Measurements from ENCODE around the gene PGBD5.

PGBD5 gene

DNA sequence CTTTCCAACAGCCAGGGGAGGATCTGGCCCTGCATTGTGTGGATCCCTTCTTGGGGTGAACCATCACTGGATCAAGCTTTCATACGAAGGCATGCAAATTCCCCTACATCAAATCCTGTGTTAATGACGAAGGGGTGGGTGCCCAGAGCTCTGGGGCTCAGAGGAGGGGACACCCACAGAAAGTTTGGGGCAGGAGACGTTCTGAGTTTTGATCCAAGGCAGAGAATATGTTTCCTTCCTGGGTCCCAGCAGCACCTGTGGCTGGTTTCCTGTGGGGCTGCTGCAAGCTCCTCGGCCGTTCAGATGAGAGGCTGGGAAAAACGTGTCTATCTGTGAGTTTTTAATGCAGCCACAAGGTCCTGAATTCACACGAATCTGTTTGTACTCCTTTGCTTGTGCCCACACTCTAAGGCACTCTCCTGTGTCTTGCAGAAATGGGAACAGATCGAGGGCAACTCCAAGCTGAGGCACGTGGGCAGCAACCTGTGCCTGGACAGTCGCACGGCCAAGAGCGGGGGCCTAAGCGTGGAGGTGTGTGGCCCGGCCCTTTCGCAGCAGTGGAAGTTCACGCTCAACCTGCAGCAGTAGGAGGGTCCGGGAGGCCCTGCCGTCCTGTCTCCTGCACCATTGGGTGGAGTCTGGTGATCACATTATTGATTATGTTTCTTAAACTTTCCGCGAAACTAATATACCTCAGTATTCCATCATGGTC is 147.1 kb downstream of the PGBD5 start:
- H3K4me3 ChIP-seq (ENCODE audit: insufficient read depth, low read depth, low read length, poor library complexity, severe bottlenecking) = no peak overlapping the region
- no peak for DNase-seq
- H3K36me3 ChIP-seq (ENCODE audit: control insufficient read depth, insufficient read depth, low read length) = peaks cover 7% of the 10 kb centered on the region
- H3K27ac ChIP-seq (ENCODE audit: insufficient read depth, low read length, poor library complexity, severe bottlenecking) = no peak overlapping the region
- H3K27me3 ChIP-seq (replicated peaks; ENCODE audit: control insufficient read depth, insufficient read depth, low read length, poor library complexity, severe bottlenecking) = no peaks in the 10 kb centered on the region
- H3K4me1 ChIP-seq (ENCODE audit: control insufficient read depth, insufficient read depth, low read length, poor library complexity, severe bottlenecking) = no peaks in the 10 kb centered on the region
- H3K9me3 ChIP-seq (ENCODE audit: control insufficient read depth, low read length) = no peaks in the 10 kb centered on the region

DNA sequence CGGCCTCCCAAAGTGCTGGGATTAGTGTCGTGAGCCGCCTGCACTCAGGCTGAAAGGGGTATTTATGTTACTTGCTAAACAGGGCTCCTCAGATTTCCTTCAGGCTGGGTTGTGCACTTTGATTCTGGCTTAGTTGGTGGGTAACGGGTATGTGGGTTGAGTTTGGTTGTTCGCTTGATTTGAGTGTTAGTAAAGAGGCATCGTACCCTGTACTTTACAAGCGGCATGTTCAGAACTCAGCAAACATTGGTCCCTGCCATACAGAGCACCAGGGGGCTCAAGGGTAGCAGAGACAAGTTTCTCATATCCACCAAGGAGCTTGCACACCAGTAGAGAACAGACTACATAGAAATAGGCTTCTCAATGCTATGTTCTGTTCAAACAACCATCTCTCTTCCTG is 147.8 kb downstream of the PGBD5 start:
- H3K4me1 ChIP-seq (ENCODE audit: control insufficient read depth, insufficient read depth, low read length, poor library complexity, severe bottlenecking) = no peaks in the 10 kb centered on the region
- H3K9me3 ChIP-seq (ENCODE audit: control insufficient read depth, low read length) = no peaks in the 10 kb centered on the region
- H3K27ac ChIP-seq (ENCODE audit: insufficient read depth, low read length, poor library complexity, severe bottlenecking) = no peak overlapping the region
- H3K27me3 ChIP-seq (replicated peaks; ENCODE audit: control insufficient read depth, insufficient read depth, low read length, poor library complexity, severe bottlenecking) = no peaks in the 10 kb centered on the region
- H3K4me3 ChIP-seq (ENCODE audit: insufficient read depth, low read depth, low read length, poor library complexity, severe bottlenecking) = no peak overlapping the region
- DNase-seq = no peak
- peaks cover 7% of the 10 kb centered on the region for H3K36me3 ChIP-seq (ENCODE audit: control insufficient read depth, insufficient read depth, low read length)

DNA sequence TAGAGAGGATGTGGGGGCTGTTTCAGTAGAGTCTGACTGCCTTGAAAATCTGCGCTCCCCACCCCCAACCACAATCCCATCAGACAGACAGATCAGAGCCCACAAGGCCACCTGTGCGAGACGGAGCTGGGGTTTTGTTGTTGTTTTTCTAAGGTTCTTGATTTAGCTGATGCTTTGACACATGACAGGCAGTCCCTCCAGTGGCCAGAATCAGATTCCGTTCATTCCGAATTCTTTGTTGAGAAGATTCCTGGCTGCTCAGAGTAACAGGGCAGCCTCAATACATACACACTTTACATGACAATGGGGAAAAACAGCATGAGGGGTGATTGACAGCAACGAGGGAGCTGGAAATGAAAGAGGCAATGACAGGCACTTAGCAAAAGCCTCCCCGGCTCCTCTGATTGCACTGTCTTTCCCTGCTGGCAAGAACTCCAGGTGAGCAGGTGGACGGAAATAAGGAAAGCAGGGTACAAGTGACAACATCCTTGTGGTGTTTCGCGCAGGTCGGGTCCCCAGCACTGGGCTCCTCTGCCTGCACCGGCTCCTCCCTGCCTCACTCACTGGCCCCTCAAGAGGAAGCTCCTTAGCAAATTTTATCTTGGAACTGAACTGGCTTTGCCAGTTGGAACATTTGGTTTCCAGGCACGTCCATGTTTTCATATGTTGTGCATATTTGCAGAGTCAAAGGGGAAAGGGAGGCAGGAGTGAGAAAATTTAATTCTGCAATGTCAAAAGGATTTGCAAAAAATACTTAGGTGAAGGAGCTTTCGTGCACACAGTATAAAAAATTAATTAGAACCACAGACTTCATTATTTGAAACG is 148.7 kb downstream of the PGBD5 start:
- Histone ChIP-seq H3K4me3 (ENCODE audit: insufficient read depth, low read depth, low read length, poor library complexity, severe bottlenecking) (no peak overlapping the region), H3K4me1 (ENCODE audit: control insufficient read depth, insufficient read depth, low read length, poor library complexity, severe bottlenecking) (no peaks in the 10 kb centered on the region), H3K9me3 (ENCODE audit: control insufficient read depth, low read length) (no peaks in the 10 kb centered on the region), H3K27ac (ENCODE audit: insufficient read depth, low read length, poor library complexity, severe bottlenecking) (no peak overlapping the region), H3K36me3 (ENCODE audit: control insufficient read depth, insufficient read depth, low read length) (peaks cover 7% of the 10 kb centered on the region), H3K27me3 (replicated peaks; ENCODE audit: control insufficient read depth, insufficient read depth, low read length, poor library complexity, severe bottlenecking) (no peaks in the 10 kb centered on the region)
- no peak for DNase-seq

DNA sequence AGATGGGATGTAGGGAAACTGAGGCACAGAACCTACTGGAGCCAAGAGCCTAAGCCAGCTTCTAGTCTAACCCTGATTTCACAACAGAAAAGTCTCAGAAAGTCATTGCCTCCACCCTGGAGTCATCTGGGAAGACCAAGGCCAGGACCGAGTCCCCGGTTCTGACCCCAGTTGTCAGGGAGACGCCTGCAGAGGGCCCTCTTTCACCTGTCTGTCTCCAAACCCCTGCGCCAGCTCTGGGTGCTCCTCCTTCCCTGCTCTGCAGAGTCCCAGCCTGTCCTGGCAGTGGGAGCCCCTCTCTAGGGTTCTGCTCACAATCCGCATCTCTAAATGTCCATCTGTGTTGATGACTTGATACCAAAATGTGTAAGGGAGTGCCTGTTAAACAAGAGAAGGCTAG is 149.7 kb downstream of the PGBD5 start:
- Histone ChIP-seq H3K4me3 (ENCODE audit: insufficient read depth, low read depth, low read length, poor library complexity, severe bottlenecking) (no peak overlapping the region), H3K9me3 (ENCODE audit: control insufficient read depth, low read length) (no peaks in the 10 kb centered on the region), H3K27me3 (replicated peaks; ENCODE audit: control insufficient read depth, insufficient read depth, low read length, poor library complexity, severe bottlenecking) (no peaks in the 10 kb centered on the region), H3K4me1 (ENCODE audit: control insufficient read depth, insufficient read depth, low read length, poor library complexity, severe bottlenecking) (no peaks in the 10 kb centered on the region), H3K36me3 (ENCODE audit: control insufficient read depth, insufficient read depth, low read length) (peaks cover 7% of the 10 kb centered on the region), H3K27ac (ENCODE audit: insufficient read depth, low read length, poor library complexity, severe bottlenecking) (no peak overlapping the region)
- DNase-seq = no peak

DNA sequence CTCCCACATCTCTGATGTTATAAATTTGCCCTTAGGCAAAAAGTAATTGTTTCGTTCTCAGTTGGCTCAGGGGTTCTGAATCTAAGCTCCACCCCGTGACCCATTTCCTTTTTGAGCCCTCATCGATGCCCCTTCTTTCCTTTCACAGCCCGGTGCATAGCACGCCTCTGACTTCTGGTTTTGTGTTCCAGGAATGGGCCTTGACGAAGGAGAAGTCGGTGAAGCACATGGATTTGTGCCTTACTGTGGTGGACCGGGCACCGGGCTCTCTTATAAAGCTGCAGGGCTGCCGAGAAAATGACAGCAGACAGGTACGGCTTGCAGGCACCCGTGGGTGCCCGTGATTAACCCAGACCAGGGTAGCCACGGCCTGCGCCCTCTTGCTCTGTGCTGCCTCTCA is 151.9 kb downstream of the PGBD5 start:
- Histone ChIP-seq H3K9me3 (ENCODE audit: control insufficient read depth, low read length) (no peaks in the 10 kb centered on the region), H3K4me3 (ENCODE audit: insufficient read depth, low read depth, low read length, poor library complexity, severe bottlenecking) (no peak overlapping the region), H3K36me3 (ENCODE audit: control insufficient read depth, insufficient read depth, low read length) (peaks cover 7% of the 10 kb centered on the region), H3K27me3 (replicated peaks; ENCODE audit: control insufficient read depth, insufficient read depth, low read length, poor library complexity, severe bottlenecking) (no peaks in the 10 kb centered on the region), H3K27ac (ENCODE audit: insufficient read depth, low read length, poor library complexity, severe bottlenecking) (no peak overlapping the region), H3K4me1 (ENCODE audit: control insufficient read depth, insufficient read depth, low read length, poor library complexity, severe bottlenecking) (peaks cover 7% of the 10 kb centered on the region)
- no peak for DNase-seq

DNA sequence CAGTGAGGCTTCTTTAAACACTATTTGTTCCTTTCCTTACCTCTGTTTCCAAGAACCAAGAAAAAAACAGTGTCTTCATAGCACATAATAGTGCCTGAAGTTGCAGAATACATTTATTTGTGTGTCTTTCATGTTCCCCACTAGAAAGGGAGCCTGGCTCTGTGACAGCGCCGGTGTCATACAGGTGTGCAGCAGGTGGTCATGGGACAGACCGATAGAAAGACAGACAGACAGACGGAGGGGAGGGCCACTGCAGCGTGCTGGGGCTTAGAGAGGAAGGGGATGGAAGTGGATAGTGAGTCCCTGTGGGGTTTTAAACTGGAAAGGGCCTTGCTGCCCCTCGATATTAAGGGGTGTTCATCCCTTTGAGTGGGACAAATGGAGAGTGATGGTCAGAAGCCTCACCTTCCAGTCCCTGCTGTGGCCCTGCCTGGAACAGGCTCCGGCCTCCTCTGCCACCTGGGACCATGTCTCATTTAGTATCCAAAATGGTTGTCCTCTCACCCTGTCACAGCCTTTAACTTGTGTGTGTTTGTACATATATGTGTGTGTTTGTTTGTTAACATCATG is 152.9 kb downstream of the PGBD5 start:
- Histone ChIP-seq H3K4me3 (ENCODE audit: insufficient read depth, low read depth, low read length, poor library complexity, severe bottlenecking) (no peak overlapping the region), H3K36me3 (ENCODE audit: control insufficient read depth, insufficient read depth, low read length) (peaks cover 7% of the 10 kb centered on the region), H3K9me3 (ENCODE audit: control insufficient read depth, low read length) (no peaks in the 10 kb centered on the region), H3K4me1 (ENCODE audit: control insufficient read depth, insufficient read depth, low read length, poor library complexity, severe bottlenecking) (peaks cover 7% of the 10 kb centered on the region), H3K27ac (ENCODE audit: insufficient read depth, low read length, poor library complexity, severe bottlenecking) (no peak overlapping the region), H3K27me3 (replicated peaks; ENCODE audit: control insufficient read depth, insufficient read depth, low read length, poor library complexity, severe bottlenecking) (no peaks in the 10 kb centered on the region)
- DNase-seq = no peak

DNA sequence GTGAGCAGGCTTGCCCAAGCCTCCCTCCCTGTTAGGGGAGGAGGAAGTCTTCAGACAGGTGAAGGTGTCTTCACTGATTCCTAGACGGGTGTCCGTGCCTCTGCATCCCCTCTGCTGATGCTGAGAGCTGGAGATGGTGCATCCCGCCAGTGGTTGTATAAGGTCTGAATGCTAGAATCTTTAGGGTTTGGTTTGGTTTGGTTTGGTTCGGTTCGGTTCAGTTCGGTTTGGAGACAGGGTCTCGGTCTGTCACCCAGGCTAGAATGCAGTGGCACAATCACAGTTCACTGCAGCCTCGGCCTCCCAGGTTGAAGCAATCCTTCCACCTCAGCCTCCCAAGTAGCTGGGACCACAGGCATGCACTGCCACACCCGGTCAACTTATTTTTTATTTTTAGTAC is 153.6 kb downstream of the PGBD5 start:
- Histone ChIP-seq H3K4me1 (ENCODE audit: control insufficient read depth, insufficient read depth, low read length, poor library complexity, severe bottlenecking) (peaks cover 7% of the 10 kb centered on the region), H3K27me3 (replicated peaks; ENCODE audit: control insufficient read depth, insufficient read depth, low read length, poor library complexity, severe bottlenecking) (no peaks in the 10 kb centered on the region), H3K4me3 (ENCODE audit: insufficient read depth, low read depth, low read length, poor library complexity, severe bottlenecking) (no peak overlapping the region), H3K36me3 (ENCODE audit: control insufficient read depth, insufficient read depth, low read length) (peaks cover 9% of the 10 kb centered on the region), H3K27ac (ENCODE audit: insufficient read depth, low read length, poor library complexity, severe bottlenecking) (no peak overlapping the region), H3K9me3 (ENCODE audit: control insufficient read depth, low read length) (no peaks in the 10 kb centered on the region)
- no peak for DNase-seq

DNA sequence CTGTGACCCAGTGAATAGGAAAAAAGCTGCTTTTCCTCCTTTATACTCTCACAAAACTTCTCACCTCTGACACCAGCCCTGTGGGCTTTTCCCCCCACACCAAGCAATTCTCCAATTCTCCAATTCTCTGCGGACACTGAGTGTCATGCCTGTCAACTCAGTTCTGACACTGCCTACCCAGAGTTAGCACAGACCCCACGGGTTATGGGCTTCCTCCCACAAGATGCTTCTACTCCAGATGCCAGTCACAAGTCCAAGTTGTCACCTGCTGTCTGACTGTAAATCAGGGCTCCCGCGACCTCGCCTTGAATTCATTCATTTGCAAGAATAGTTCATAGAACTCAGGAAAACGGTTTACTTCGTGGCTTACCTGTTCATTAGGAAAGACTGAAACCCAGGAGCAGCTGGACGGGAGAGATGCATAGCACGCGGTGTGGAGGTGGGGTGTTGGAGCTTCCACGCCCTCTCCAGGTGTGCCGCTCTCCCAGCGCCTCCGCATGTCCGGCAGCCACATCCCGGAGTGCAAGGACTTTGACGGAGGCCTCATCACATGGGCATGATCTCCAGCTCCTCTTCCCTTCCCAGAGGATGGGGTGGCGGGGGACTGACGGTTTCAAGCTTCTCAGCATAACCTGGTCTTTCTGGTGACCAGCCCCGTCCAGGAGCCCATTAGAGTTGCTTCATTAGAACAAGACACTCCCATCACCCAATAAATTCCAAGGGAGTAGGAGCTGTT is 154.7 kb downstream of the PGBD5 start:
- Histone ChIP-seq H3K27ac (ENCODE audit: insufficient read depth, low read length, poor library complexity, severe bottlenecking) (no peak overlapping the region), H3K4me3 (ENCODE audit: insufficient read depth, low read depth, low read length, poor library complexity, severe bottlenecking) (no peak overlapping the region), H3K27me3 (replicated peaks; ENCODE audit: control insufficient read depth, insufficient read depth, low read length, poor library complexity, severe bottlenecking) (no peaks in the 10 kb centered on the region), H3K36me3 (ENCODE audit: control insufficient read depth, insufficient read depth, low read length) (peaks cover 14% of the 10 kb centered on the region), H3K9me3 (ENCODE audit: control insufficient read depth, low read length) (no peaks in the 10 kb centered on the region), H3K4me1 (ENCODE audit: control insufficient read depth, insufficient read depth, low read length, poor library complexity, severe bottlenecking) (peaks cover 7% of the 10 kb centered on the region)
- DNase-seq = no peak

DNA sequence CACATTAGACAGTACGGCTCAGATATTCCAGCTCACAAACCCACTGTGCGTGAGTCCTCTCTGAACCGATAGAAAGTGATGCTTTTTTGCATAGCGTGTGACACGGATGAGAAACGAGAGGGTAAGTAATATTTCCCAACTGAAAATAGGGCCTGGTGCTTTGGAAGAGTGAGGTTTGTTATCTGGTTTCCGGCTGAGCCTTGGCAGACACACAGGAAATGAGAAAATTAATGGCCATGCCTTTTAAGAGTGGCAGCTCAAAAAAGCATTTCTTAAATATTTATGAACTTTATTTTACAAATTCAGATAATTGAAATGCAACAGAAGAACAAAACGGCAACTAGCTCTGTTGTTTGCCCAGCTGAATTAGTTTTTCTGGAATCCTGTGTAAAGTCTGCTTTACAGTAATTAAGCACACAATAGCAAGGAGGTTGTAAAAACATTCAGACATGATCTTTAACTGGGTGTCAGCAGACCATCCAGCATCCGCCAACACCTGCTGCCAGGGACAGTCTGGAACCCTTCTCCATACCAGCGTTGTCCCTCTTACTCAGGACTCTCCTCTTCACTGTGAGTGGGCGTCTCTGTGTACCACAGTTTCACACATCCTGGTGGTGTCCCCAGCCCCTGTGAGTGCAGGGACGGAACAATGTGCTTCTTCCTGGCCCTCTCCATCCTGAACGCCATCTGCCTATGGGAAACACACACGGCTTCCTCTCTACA is 155.4 kb downstream of the PGBD5 start:
- no peaks in the 10 kb centered on the region for H3K27me3 ChIP-seq (replicated peaks; ENCODE audit: control insufficient read depth, insufficient read depth, low read length, poor library complexity, severe bottlenecking)
- H3K27ac ChIP-seq (ENCODE audit: insufficient read depth, low read length, poor library complexity, severe bottlenecking) = no peak overlapping the region
- no peaks in the 10 kb centered on the region for H3K9me3 ChIP-seq (ENCODE audit: control insufficient read depth, low read length)
- no peak overlapping the region for H3K4me3 ChIP-seq (ENCODE audit: insufficient read depth, low read depth, low read length, poor library complexity, severe bottlenecking)
- peaks cover 14% of the 10 kb centered on the region for H3K36me3 ChIP-seq (ENCODE audit: control insufficient read depth, insufficient read depth, low read length)
- H3K4me1 ChIP-seq (ENCODE audit: control insufficient read depth, insufficient read depth, low read length, poor library complexity, severe bottlenecking) = peaks cover 7% of the 10 kb centered on the region
- DNase-seq = no peak

All from effector memory CD4-positive, alpha-beta T cell (primary cell).